RCC 7860 (cell line): ENCODE measurements around the gene OR6M1.

Source experiments
- DNase-seq: peaks from one replicate; pipeline ENCODE4 v3.0.0-alpha.2; 2015; ENCODE audit warnings: low spot score
- FAIRE-seq: peaks from 2 replicates; lab custom pipeline; 2012; peaks lifted over from hg19 to GRCh38; lab: Jason Lieb, UNC

The OR6M1 gene

GRCh38 chr11:123806249-123806648 is at the start of gene OR6M1:
Gene OR6M1, minus strand, starts transcription at chr11:123806349. Its CDS starts 0 bp downstream, at chr11:123806349.
- DNase-seq (no peak), FAIRE-seq (no peak)

- no peak for FAIRE-seq
These were observed 46.9 kb upstream of the OR6M1 start for GRCh38 chr11:123853038-123853437.

GRCh38 chr11:123852321-123852720 is 46.2 kb upstream of the OR6M1 start:
- no peak for FAIRE-seq
- DNase-seq = no peak

More at GRCh38 chr11:123853038-123853437, 46.9 kb upstream of the OR6M1 start:
- DNase-seq = no peak

GRCh38 chr11:123851110-123851509 is 45.0 kb upstream of the OR6M1 start:
- no peak for FAIRE-seq

GRCh38 chr11:123841174-123841573 is 35.0 kb upstream of the OR6M1 start:
- DNase-seq = peak; percentile 5
- no peak for FAIRE-seq

More at GRCh38 chr11:123851110-123851509, 45.0 kb upstream of the OR6M1 start:
- DNase-seq = no peak

- no peak for FAIRE-seq
These were observed 33.0 kb upstream of the OR6M1 start for GRCh38 chr11:123839131-123839530.

GRCh38 chr11:123838659-123839058 is 32.5 kb upstream of the OR6M1 start:
- FAIRE-seq (no peak), DNase-seq (no peak)

More at GRCh38 chr11:123839131-123839530, 33.0 kb upstream of the OR6M1 start:
- no peak for DNase-seq

GRCh38 chr11:123838199-123838598 is 32.0 kb upstream of the OR6M1 start:
- FAIRE-seq = no peak
- no peak for DNase-seq

GRCh38 chr11:123833095-123833494 is 26.9 kb upstream of the OR6M1 start:
- DNase-seq = no peak
- no peak for FAIRE-seq

GRCh38 chr11:123829745-123830144 is 23.6 kb upstream of the OR6M1 start:
- FAIRE-seq (no peak), DNase-seq (no peak)

GRCh38 chr11:123822599-123822998 is 16.4 kb upstream of the OR6M1 start:
- DNase-seq = no peak

GRCh38 chr11:123822032-123822431 is 15.9 kb upstream of the OR6M1 start:
- FAIRE-seq = no peak
- no peak for DNase-seq

More at GRCh38 chr11:123822599-123822998, 16.4 kb upstream of the OR6M1 start:
- FAIRE-seq = no peak

GRCh38 chr11:123815122-123815521 is 9.0 kb upstream of the OR6M1 start:
- no peak for DNase-seq
- FAIRE-seq = no peak

GRCh38 chr11:123801765-123802164 is 4.4 kb downstream of the OR6M1 start:
- DNase-seq = no peak
- FAIRE-seq = no peak

GRCh38 chr11:123800036-123800435 is 6.1 kb downstream of the OR6M1 start:
- DNase-seq (no peak), FAIRE-seq (no peak)

GRCh38 chr11:123799438-123799837 is 6.7 kb downstream of the OR6M1 start:
- FAIRE-seq (no peak), DNase-seq (no peak)

GRCh38 chr11:123798513-123799252 is 7.5 kb downstream of the OR6M1 start:
- FAIRE-seq (no peak), DNase-seq (no peak)

- FAIRE-seq = no peak
- no peak for DNase-seq
These were observed 8.1 kb downstream of the OR6M1 start for GRCh38 chr11:123798079-123798478.

- FAIRE-seq (no peak), DNase-seq (no peak)
These were observed 8.6 kb downstream of the OR6M1 start for GRCh38 chr11:123797541-123797940.

- FAIRE-seq (no peak), DNase-seq (no peak)
These were observed 9.0 kb downstream of the OR6M1 start for GRCh38 chr11:123797114-123797513.

- DNase-seq (no peak), FAIRE-seq (no peak)
These were observed 9.9 kb downstream of the OR6M1 start for GRCh38 chr11:123796226-123796625.

- FAIRE-seq = no peak
- DNase-seq = no peak
These were observed 22.6 kb downstream of the OR6M1 start for GRCh38 chr11:123783536-123783935.

GRCh38 chr11:123778511-123778910 is 27.6 kb downstream of the OR6M1 start:
- DNase-seq (no peak), FAIRE-seq (no peak)
